NK-92 (cell line): ENCODE measurements around the gene GABRG3.

ENCODE experiments used
- DNase-seq: peaks from one replicate; lab custom pipeline; 2025; ENCODE audit not compliant: unreplicated experiment; lab: John Stamatoyannopoulos, UW

The GABRG3 gene

DNA sequence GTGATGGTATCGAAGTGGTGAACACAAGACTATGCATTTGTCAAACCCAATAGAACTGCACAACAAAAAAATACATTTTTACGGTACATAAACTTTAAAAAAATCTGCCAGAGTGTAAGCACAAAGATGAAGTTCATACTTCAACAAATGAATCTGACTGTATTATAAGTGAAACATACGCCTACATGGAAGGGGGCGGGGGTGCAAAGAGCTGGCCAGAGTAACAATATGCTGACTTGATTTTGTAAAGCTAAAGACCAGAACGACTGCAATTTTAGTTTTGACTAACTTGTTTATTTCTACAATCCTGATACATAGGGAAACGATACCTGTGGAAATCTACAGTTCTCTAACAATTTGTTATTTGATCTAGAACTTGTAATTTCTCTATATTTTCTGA is 426.0 kb downstream of the GABRG3 start:
- no peak for DNase-seq

GRCh38 chr15:27398631-27399161 is 427.7 kb downstream of the GABRG3 start:
- DNase-seq = no peak

- no peak for DNase-seq
Measured at GRCh38 chr15:27399241-27399640, 428.3 kb downstream of the GABRG3 start.

DNA sequence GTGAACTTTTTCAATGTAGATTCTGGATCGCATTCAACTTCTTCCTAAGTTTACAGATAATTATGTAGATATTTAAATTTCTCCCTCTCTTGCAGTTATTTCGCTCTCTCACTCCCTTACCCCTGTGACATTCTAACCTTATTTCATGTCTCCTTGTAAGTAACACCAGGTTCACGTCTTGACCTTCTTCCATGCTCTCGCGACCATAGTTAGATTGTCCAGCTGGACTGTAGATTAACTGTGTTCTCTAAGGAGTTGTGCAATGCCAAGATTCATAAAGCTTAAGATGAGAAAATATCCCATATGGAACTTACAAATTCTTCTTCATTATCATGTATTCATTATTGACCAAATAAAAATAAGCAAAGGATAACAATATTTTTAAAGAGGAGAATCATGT is 430.5 kb downstream of the GABRG3 start:
- DNase-seq = no peak

DNA sequence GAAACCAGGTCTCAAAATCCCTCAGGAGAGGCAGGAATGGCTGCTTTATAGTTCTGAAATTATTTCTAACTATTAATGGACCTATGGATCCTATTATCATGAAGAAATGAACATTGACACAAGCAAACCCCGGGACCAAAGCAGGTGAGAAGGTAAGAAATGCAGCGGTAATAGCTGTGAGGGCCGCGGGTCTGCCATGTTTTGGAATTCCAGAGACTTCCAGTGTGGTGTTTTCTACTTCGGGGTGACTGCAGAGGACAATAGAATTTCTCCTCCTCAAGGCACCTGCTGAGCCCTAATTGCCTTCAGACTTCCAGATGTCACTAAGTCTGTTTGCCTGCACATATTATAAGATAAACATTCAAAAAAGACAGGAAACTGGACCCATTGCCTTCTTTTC is 437.4 kb downstream of the GABRG3 start:
- DNase-seq = no peak

GRCh38 chr15:27410996-27411605 is 440.1 kb downstream of the GABRG3 start:
- DNase-seq = no peak

DNA sequence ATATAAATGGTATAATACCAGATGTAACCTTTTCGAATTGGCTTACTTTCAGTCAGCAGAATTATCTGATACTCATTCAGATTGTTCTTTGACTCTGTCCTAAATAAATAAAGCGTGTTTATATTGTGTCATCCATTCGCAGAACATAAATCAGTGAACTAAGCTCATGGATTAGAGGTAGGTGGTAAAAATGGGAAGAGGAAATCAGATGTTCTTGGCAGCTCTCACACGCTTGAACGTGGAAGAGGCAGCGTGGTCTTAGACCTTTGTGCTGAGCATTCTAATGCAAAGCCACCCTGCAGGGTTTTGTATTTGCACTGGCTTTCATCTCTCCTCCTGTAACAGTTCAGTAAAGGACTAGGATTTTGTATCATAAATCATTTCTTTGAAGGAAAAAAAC is 441.4 kb downstream of the GABRG3 start:
- DNase-seq = no peak

GRCh38 chr15:27414168-27414870 is 443.3 kb downstream of the GABRG3 start:
- DNase-seq = no peak

DNA sequence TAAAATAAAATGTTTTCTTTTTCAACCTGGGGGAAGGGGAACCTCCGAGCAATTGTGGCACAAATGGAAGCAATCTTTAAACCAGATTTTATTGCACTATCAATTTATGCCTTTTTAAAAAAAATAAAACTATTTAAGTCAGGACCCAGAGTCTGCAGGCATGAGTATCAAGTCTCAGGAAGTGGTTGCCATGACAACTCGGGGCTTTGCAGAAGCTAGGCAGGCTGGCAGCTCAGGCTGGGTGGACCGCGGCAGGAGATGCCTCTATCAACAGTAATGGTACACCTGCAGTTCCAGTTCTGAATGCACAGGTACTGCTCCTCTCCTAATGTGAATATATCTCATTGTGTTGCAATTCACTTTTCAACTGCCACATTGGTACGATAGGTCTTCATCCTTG is 447.7 kb downstream of the GABRG3 start:
- no peak for DNase-seq

DNA sequence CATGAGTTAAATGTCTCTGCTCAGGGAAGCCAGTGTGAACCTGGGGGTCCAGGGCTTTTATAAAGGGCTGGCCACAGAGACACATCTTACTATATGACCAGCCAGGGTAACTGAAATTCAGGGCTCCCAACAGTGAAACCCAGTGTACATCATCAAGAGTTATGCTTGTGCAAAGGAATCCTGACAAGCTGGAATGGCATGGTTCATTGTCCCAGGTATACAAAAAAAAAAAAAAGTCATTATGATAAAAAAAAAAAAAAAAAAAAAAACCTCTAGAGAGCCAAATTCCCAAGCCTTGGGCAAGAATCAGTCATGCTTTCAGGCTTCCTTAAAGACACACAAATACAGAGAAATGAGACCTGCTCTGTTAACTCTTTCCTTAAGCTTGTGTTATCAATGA is 452.0 kb downstream of the GABRG3 start:
- no peak for DNase-seq

DNA sequence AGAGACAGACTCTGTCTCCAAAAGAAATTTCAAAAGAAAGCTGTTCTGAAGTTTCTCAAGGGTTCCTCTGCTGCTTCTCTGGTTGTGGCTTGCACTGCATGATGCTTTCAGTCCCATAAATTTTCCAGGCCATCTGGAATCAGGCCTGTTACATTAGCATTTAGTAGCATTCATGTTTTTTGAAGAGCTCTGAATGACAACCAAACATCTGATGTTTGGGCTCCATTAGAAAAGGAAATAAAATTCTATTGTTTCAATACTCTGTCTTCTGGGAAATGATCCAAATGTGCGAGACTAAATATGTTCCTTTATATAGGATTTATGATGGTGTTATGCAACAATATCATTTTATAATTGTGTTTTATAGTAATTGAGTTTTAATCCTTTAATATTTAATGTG is 455.8 kb downstream of the GABRG3 start:
- DNase-seq = no peak

- no peak for DNase-seq
Measured at GRCh38 chr15:27427276-27427675, 456.3 kb downstream of the GABRG3 start.

GRCh38 chr15:27428151-27428550 is 457.2 kb downstream of the GABRG3 start:
- DNase-seq = no peak

DNA sequence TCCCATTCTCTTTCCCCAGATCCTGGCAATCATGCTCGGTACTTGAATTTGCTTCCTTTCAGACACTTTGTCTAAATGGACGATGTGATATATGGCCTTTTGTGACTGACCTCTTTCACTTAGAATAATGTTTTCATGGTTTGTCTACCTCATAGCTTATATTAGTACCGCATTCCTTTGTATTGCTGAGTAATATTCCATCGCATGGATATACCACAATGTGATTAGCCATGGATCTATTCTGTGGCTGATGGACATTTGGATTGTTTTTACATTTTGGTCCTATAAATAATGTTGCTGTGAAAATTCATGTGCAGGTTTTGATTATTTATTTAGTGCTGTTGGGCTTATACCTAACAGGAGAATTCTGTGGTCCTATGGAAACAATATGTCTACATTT is 458.6 kb downstream of the GABRG3 start:
- DNase-seq = no peak

GRCh38 chr15:27433604-27434003 is 462.6 kb downstream of the GABRG3 start:
- no peak for DNase-seq

GRCh38 chr15:27438403-27439375 is 467.7 kb downstream of the GABRG3 start:
- no peak for DNase-seq

- no peak for DNase-seq
Measured at GRCh38 chr15:27441120-27441519, 470.1 kb downstream of the GABRG3 start.

- DNase-seq = no peak
Measured at GRCh38 chr15:27448234-27448633, 477.3 kb downstream of the GABRG3 start.

- DNase-seq = no peak
Measured at GRCh38 chr15:27448986-27449385, 478.0 kb downstream of the GABRG3 start.

DNA sequence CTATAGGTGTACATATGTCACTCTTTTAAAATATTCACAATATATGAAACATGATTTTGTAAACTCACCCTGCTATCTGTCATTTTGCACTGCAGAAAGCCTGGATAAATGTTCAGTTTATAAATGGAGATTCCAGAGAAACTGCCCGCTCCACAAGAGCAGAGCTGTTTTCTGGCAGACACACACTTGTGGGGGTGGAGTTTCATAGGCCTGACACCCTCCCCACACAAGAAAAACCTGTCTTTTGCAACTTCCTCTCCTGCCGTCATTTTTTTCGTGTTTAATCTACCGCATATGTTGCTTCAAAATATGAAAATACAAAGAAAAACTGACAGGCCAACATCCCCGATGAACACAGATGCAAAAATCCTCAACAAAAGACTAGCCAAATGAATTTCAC is 479.0 kb downstream of the GABRG3 start:
- DNase-seq = no peak

GRCh38 chr15:27454281-27455075 is 483.5 kb downstream of the GABRG3 start:
- no peak for DNase-seq
